ENCODE data around the gene CSF2RB. TPM values are rescaled to one million over a fixed set of nuclear protein-coding genes. Genes with fewer than 3 reads are reported as not detected.
"Not testable (repeated sequence)": the region's sequence is repeated elsewhere in the genome, so short reads cannot be mapped to it uniquely, and the experiment has no call there.

The CSF2RB gene
- total RNA-seq, 1 experiment from 2014 or later = not detected

GRCh38 chr22:36985211-36985889 is 71.9 kb downstream of the CSF2RB start:
- Histone ChIP-seq H3K9me3 (ENCODE audit: insufficient read depth, low read depth) (peaks cover 16% of the 10 kb centered on the region), H3K36me3 (ENCODE audit: low read depth) (no peaks in the 10 kb centered on the region), H4K20me1 (ENCODE audit: insufficient read depth) (no peaks in the 10 kb centered on the region), H3F3A (ENCODE audit: insufficient read depth, low read depth) (no peaks in the 10 kb centered on the region), H3K27ac (no peak overlapping the region), H3K9me2 (ENCODE audit: insufficient read depth) (no peaks in the 10 kb centered on the region), H3K27me3 (ENCODE audit: insufficient read depth, low read depth) (peaks cover 10% of the 10 kb centered on the region), H2AFZ (no peak overlapping the region), H3K4me3 (no peak overlapping the region), H3K4me2 (no peak overlapping the region), H3K79me2 (ENCODE audit: low read depth) (no peaks in the 10 kb centered on the region), H3K4me1 (replicated peaks; ENCODE audit: insufficient read depth) (no peaks in the 10 kb centered on the region)
- TF ChIP-seq EZH2 (IDR thresholded peaks at IDR 0.05; ENCODE audit: low read depth) = no peak
- no peak for TF ChIP-seq CTCF (conservative IDR thresholded peaks at IDR 0.05)
- ChIA-PET CTCF (no interaction called here), POLR2A (ENCODE audit: unreplicated experiment) (no interaction called here)
- no TSS peak for BruUV-seq (replicated peaks)
- intact Hi-C loops (cut with micrococcal nuclease; ENCODE audit: unreplicated experiment) = no loop called here
- no peak for DNase-seq

- TF ChIP-seq CTCF (conservative IDR thresholded peaks at IDR 0.05) (peak; percentile 97), EZH2 (IDR thresholded peaks at IDR 0.05; ENCODE audit: low read depth) (no peak)
- H3K4me2 ChIP-seq = no peak overlapping the region
- no peaks in the 10 kb centered on the region for H4K20me1 ChIP-seq (ENCODE audit: insufficient read depth)
- H3K9me3 ChIP-seq (ENCODE audit: insufficient read depth, low read depth) = peaks cover 16% of the 10 kb centered on the region
- ChIA-PET POLR2A (ENCODE audit: unreplicated experiment) (no interaction called here), CTCF (no interaction called here)
- intact Hi-C loops (cut with micrococcal nuclease; ENCODE audit: unreplicated experiment) = no loop called here
- H3K4me3 ChIP-seq = no peak overlapping the region
- H3K36me3 ChIP-seq (ENCODE audit: low read depth) = no peaks in the 10 kb centered on the region
- peaks cover 20% of the 10 kb centered on the region for H3K27me3 ChIP-seq (ENCODE audit: insufficient read depth, low read depth)
- DNase-seq = no peak
- H3K27ac ChIP-seq = no peak overlapping the region
- H3K4me1 ChIP-seq (replicated peaks; ENCODE audit: insufficient read depth) = no peaks in the 10 kb centered on the region
- no peak overlapping the region for H2AFZ ChIP-seq
- H3K9me2 ChIP-seq (ENCODE audit: insufficient read depth) = no peaks in the 10 kb centered on the region
- H3F3A ChIP-seq (ENCODE audit: insufficient read depth, low read depth) = no peaks in the 10 kb centered on the region
- no TSS peak for BruUV-seq (replicated peaks)
- H3K79me2 ChIP-seq (ENCODE audit: low read depth) = no peaks in the 10 kb centered on the region
Observed at GRCh38 chr22:36986242-36986821, 72.9 kb downstream of the CSF2RB start.

- H2AFZ ChIP-seq = no peak overlapping the region
- H3K79me2 ChIP-seq (ENCODE audit: low read depth) = no peaks in the 10 kb centered on the region
- no peak overlapping the region for H3K27ac ChIP-seq
- no peaks in the 10 kb centered on the region for H3K36me3 ChIP-seq (ENCODE audit: low read depth)
- peaks cover 31% of the 10 kb centered on the region for H3K27me3 ChIP-seq (ENCODE audit: insufficient read depth, low read depth)
- H3K4me1 ChIP-seq (replicated peaks; ENCODE audit: insufficient read depth) = no peaks in the 10 kb centered on the region
- DNase-seq = no peak
- H3K9me3 ChIP-seq (ENCODE audit: insufficient read depth, low read depth) = peaks cover 16% of the 10 kb centered on the region
- intact Hi-C loops (cut with micrococcal nuclease; ENCODE audit: unreplicated experiment) = no loop called here
- no peaks in the 10 kb centered on the region for H3F3A ChIP-seq (ENCODE audit: insufficient read depth, low read depth)
- BruUV-seq (replicated peaks) = no TSS peak
- ChIA-PET CTCF (no interaction called here), POLR2A (ENCODE audit: unreplicated experiment) (no interaction called here)
- no peaks in the 10 kb centered on the region for H3K9me2 ChIP-seq (ENCODE audit: insufficient read depth)
- no peak overlapping the region for H3K4me2 ChIP-seq
- TF ChIP-seq EZH2 (IDR thresholded peaks at IDR 0.05; ENCODE audit: low read depth) (no peak), CTCF (conservative IDR thresholded peaks at IDR 0.05) (no peak)
- H3K4me3 ChIP-seq = no peak overlapping the region
- H4K20me1 ChIP-seq (ENCODE audit: insufficient read depth) = no peaks in the 10 kb centered on the region
Observed at GRCh38 chr22:36988075-36988832, 74.8 kb downstream of the CSF2RB start.

GRCh38 chr22:36989012-36989411 is 75.6 kb downstream of the CSF2RB start:
- not testable (repeated sequence) for DNase-seq

More at GRCh38 chr22:36989012-36989411, 75.6 kb downstream of the CSF2RB start:
- H3K4me1 ChIP-seq (replicated peaks; ENCODE audit: insufficient read depth); H3K9me2 ChIP-seq (ENCODE audit: insufficient read depth); H4K20me1 ChIP-seq (ENCODE audit: insufficient read depth); H3K4me3 ChIP-seq; BruUV-seq (replicated peaks); H3K36me3 ChIP-seq (ENCODE audit: low read depth); CTCF ChIA-PET; H3K4me2 ChIP-seq; intact Hi-C loops (cut with micrococcal nuclease; ENCODE audit: unreplicated experiment); H2AFZ ChIP-seq; H3F3A ChIP-seq (ENCODE audit: insufficient read depth, low read depth); H3K79me2 ChIP-seq (ENCODE audit: low read depth); H3K27ac ChIP-seq; POLR2A ChIA-PET (ENCODE audit: unreplicated experiment): not testable (repeated sequence)
- Histone ChIP-seq H3K27me3 (ENCODE audit: insufficient read depth, low read depth) (peaks cover 31% of the 10 kb centered on the region), H3K9me3 (ENCODE audit: insufficient read depth, low read depth) (peaks cover 16% of the 10 kb centered on the region)
